ENCODE results near the gene DOCK9. TPM values are rescaled to one million over a fixed set of nuclear protein-coding genes. Genes with fewer than 3 reads are reported as not detected.

Gene DOCK9
- total and polyA plus RNA-seq, 2 donors (not counting 1 experiment from before 2014, with no cell fraction given), result 18.2 TPM

GRCh38 chr13:98984983-98985382 lies 7.1 kb upstream of the DOCK9 start:
- H2AFZ ChIP-seq (ENCODE audit: low read length), result no peak overlapping the region
- no peak overlapping the region for H3K4me2 ChIP-seq (ENCODE audit: extremely low read depth, insufficient read depth, low read length)
- H3K4me1 ChIP-seq (ENCODE audit: control insufficient read depth, extremely low read depth, insufficient read depth, low read length), result no peaks in the 10 kb centered on the region
- no peak overlapping the region for H3K9ac ChIP-seq (ENCODE audit: insufficient read depth, low read length)
- H3K9me3 ChIP-seq (ENCODE audit: control insufficient read depth, insufficient read depth, low read depth, low read length), result no peaks in the 10 kb centered on the region
- no peaks in the 10 kb centered on the region for H3K36me3 ChIP-seq (ENCODE audit: control insufficient read depth, insufficient read depth, low read length)
- no peak overlapping the region for H3K27ac ChIP-seq (ENCODE audit: insufficient read depth, low read length)
- TF ChIP-seq EZH2 (IDR thresholded peaks at IDR 0.05; ENCODE audit: low read length, missing control alignments) (no peak), CTCF (conservative IDR thresholded peaks at IDR 0.05 in 1 of 2, IDR thresholded peaks at IDR 0.05 in 1 of 2; ENCODE audit: low read depth in 1 of 2, low read length in 2 of 2) (no peak)
- H3K4me3 ChIP-seq (replicated peaks in 1 of 4; ENCODE audit: control extremely low read depth in 1 of 4, insufficient read depth in 1 of 4, low read depth in 3 of 4, low read length in 4 of 4), result no peak overlapping the region
- no peaks in the 10 kb centered on the region for H3K79me2 ChIP-seq (ENCODE audit: control insufficient read depth, insufficient read depth, low read length)
- DNase-seq (ENCODE audit: low read depth in 2 of 2), result no peak
- no peaks in the 10 kb centered on the region for H4K20me1 ChIP-seq (ENCODE audit: control insufficient read depth, extremely low read depth, insufficient read depth, low read length)
- no peaks in the 10 kb centered on the region for H3K27me3 ChIP-seq (ENCODE audit: control insufficient read depth, insufficient read depth, low read length)

- H3K4me1 ChIP-seq (ENCODE audit: control insufficient read depth, extremely low read depth, insufficient read depth, low read length), result no peaks in the 10 kb centered on the region
- no peak overlapping the region for H3K4me3 ChIP-seq (replicated peaks in 1 of 4; ENCODE audit: control extremely low read depth in 1 of 4, insufficient read depth in 1 of 4, low read depth in 3 of 4, low read length in 4 of 4)
- no peaks in the 10 kb centered on the region for H3K36me3 ChIP-seq (ENCODE audit: control insufficient read depth, insufficient read depth, low read length)
- H3K27me3 ChIP-seq (ENCODE audit: control insufficient read depth, insufficient read depth, low read length), result no peaks in the 10 kb centered on the region
- H3K79me2 ChIP-seq (ENCODE audit: control insufficient read depth, insufficient read depth, low read length), result no peaks in the 10 kb centered on the region
- no peak overlapping the region for H2AFZ ChIP-seq (ENCODE audit: low read length)
- no peak overlapping the region for H3K27ac ChIP-seq (ENCODE audit: insufficient read depth, low read length)
- TF ChIP-seq EZH2 (IDR thresholded peaks at IDR 0.05; ENCODE audit: low read length, missing control alignments) (no peak), CTCF (conservative IDR thresholded peaks at IDR 0.05 in 1 of 2, IDR thresholded peaks at IDR 0.05 in 1 of 2; ENCODE audit: low read depth in 1 of 2, low read length in 2 of 2) (no peak)
- no peaks in the 10 kb centered on the region for H4K20me1 ChIP-seq (ENCODE audit: control insufficient read depth, extremely low read depth, insufficient read depth, low read length)
- DNase-seq (ENCODE audit: low read depth in 2 of 2), result no peak
- no peak overlapping the region for H3K9ac ChIP-seq (ENCODE audit: insufficient read depth, low read length)
- H3K9me3 ChIP-seq (ENCODE audit: control insufficient read depth, insufficient read depth, low read depth, low read length), result no peaks in the 10 kb centered on the region
- no peak overlapping the region for H3K4me2 ChIP-seq (ENCODE audit: extremely low read depth, insufficient read depth, low read length)
These were observed 6.3 kb upstream of the DOCK9 start for GRCh38 chr13:98984118-98984517.

- Histone ChIP-seq H2AFZ (ENCODE audit: low read length) (no peak overlapping the region), H3K4me3 (replicated peaks in 1 of 4; ENCODE audit: control extremely low read depth in 1 of 4, insufficient read depth in 1 of 4, low read depth in 3 of 4, low read length in 4 of 4) (no peak overlapping the region), H3K27me3 (ENCODE audit: control insufficient read depth, insufficient read depth, low read length) (no peaks in the 10 kb centered on the region), H3K4me1 (ENCODE audit: control insufficient read depth, extremely low read depth, insufficient read depth, low read length) (no peaks in the 10 kb centered on the region), H4K20me1 (ENCODE audit: control insufficient read depth, extremely low read depth, insufficient read depth, low read length) (no peaks in the 10 kb centered on the region), H3K27ac (ENCODE audit: insufficient read depth, low read length) (no peak overlapping the region), H3K36me3 (ENCODE audit: control insufficient read depth, insufficient read depth, low read length) (no peaks in the 10 kb centered on the region), H3K9ac (ENCODE audit: insufficient read depth, low read length) (no peak overlapping the region), H3K9me3 (ENCODE audit: control insufficient read depth, insufficient read depth, low read depth, low read length) (no peaks in the 10 kb centered on the region), H3K79me2 (ENCODE audit: control insufficient read depth, insufficient read depth, low read length) (no peaks in the 10 kb centered on the region), H3K4me2 (ENCODE audit: extremely low read depth, insufficient read depth, low read length) (no peak overlapping the region)
- DNase-seq (ENCODE audit: low read depth in 2 of 2), result no peak
- TF ChIP-seq CTCF (conservative IDR thresholded peaks at IDR 0.05 in 1 of 2, IDR thresholded peaks at IDR 0.05 in 1 of 2; ENCODE audit: low read depth in 1 of 2, low read length in 2 of 2), result no peak
- no peak for TF ChIP-seq EZH2 (IDR thresholded peaks at IDR 0.05; ENCODE audit: low read length, missing control alignments)
These were observed 5.3 kb upstream of the DOCK9 start for GRCh38 chr13:98983182-98983581.
